Neural progenitor cell (in vitro differentiated cells): ENCODE data around the gene BBX. TPM values are rescaled to one million over a fixed set of nuclear protein-coding genes. Genes with fewer than 3 reads are reported as not detected.

Experiments used
- DNase-seq: peaks from one replicate; pipeline ENCODE4 v3.0.0-alpha.2; 2016; ENCODE audit warnings: low spot score
- H2AFZ ChIP-seq: fragments of 200-600 bp; sonication (generic); replicated peaks from 2 replicates; pipeline ENCODE4 v1.6.1; 2016; ENCODE audit warnings: antibody characterized with exemption
- H3F3A ChIP-seq: fragments of 200-600 bp; sonication (generic); 2 replicates; pipeline ENCODE4 v1.6.1; 2016; ENCODE audit warnings: antibody characterized with exemption, low read depth
- H3K27ac ChIP-seq: fragments of 200-600 bp; sonication (generic); 2 replicates; pipeline ENCODE4 v1.5.1; 2016; ENCODE audit warnings: mild to moderate bottlenecking
- H3K27me3 ChIP-seq: fragments of 200-600 bp; sonication (generic); 2 replicates; pipeline ENCODE4 v1.6.1; 2016; ENCODE audit warnings: mild to moderate bottlenecking, moderate library complexity
- H3K36me3 ChIP-seq: fragments of 200-600 bp; sonication (generic); 2 replicates; pipeline ENCODE4 v1.5.1; 2016
- H3K4me1 ChIP-seq: fragments of 200-600 bp; sonication (generic); 2 replicates; pipeline ENCODE4 v1.6.1; 2016; ENCODE audit warnings: mixed run types
- H3K4me2 ChIP-seq: fragments of 200-600 bp; sonication (generic); 2 replicates; pipeline ENCODE4 v1.6.1; 2016
- H3K4me3 ChIP-seq: fragments of 200-600 bp; sonication (generic); 2 replicates; pipeline ENCODE4 v1.5.1; 2016
- H3K79me2 ChIP-seq: fragments of 200-600 bp; sonication (generic); 2 replicates; pipeline ENCODE4 v1.6.1; 2016; ENCODE audit warnings: low read depth
- H3K9ac ChIP-seq: fragments of 200-600 bp; sonication (generic); 2 replicates; pipeline ENCODE4 v1.6.1; 2016
- H3K9me3 ChIP-seq: fragments of 200-600 bp; sonication (generic); 2 replicates; pipeline ENCODE4 v1.5.1; 2016; ENCODE audit warnings: low read depth
- H4K20me1 ChIP-seq: fragments of 200-600 bp; sonication (generic); 2 replicates; pipeline ENCODE4 v1.6.1; 2016; ENCODE audit warnings: low read depth
- H3K27ac Mint-ChIP-seq: 3 replicates; pipeline ENCODE4 v1.8.0; 2021; ENCODE audit warnings: mixed read lengths
- H3K27me3 Mint-ChIP-seq: 2 replicates; pipeline ENCODE4 v1.8.0; 2022; ENCODE audit warnings: low read depth, mild to moderate bottlenecking, inconsistent platforms, moderate library complexity, mixed read lengths; ENCODE audit not compliant: insufficient read depth
- H3K36me3 Mint-ChIP-seq: 3 replicates; pipeline ENCODE4 v1.8.0; 2021; ENCODE audit warnings: mixed read lengths
- H3K4me1 Mint-ChIP-seq: 3 replicates; pipeline ENCODE4 v1.8.0; 2021; ENCODE audit warnings: mixed read lengths
- H3K4me3 Mint-ChIP-seq: 3 replicates; pipeline ENCODE4 v1.8.0; 2021; ENCODE audit warnings: mild to moderate bottlenecking, moderate library complexity, mixed read lengths
- H3K9me3 Mint-ChIP-seq: 3 replicates; pipeline ENCODE4 v1.8.0; 2020; ENCODE audit warnings: mixed read lengths
- CTCF ChIP-seq: fragments of 200-600 bp; sonication (generic); IDR thresholded peaks from 2 replicates; pipeline ENCODE4 v1.5.1; 2017; ENCODE audit warnings: antibody characterized with exemption, mild to moderate bottlenecking
- EZH2 ChIP-seq: fragments of 200-600 bp; sonication (generic); IDR thresholded peaks from 2 replicates; pipeline ENCODE4 v1.6.1; 2017; ENCODE audit warnings: antibody characterized with exemption, mild to moderate bottlenecking, moderate library complexity
- EZH2phosphoT487 ChIP-seq: fragments of 200-600 bp; sonication (generic); IDR thresholded peaks from 2 replicates; pipeline ENCODE4 v1.6.1; 2017; ENCODE audit warnings: antibody characterized with exemption
- total RNA-seq: library from RNA; depleted of rRNA; stranded (reverse); fragments of >200 nt; gene quantifications from 2 replicates; pipeline ENCODE4 v1.2.3, GENCODE V29; 2015; ENCODE audit warnings: low replicate concordance

Gene BBX
- total RNA-seq, 1 donor from 2014 or later: 110 TPM

DNA sequence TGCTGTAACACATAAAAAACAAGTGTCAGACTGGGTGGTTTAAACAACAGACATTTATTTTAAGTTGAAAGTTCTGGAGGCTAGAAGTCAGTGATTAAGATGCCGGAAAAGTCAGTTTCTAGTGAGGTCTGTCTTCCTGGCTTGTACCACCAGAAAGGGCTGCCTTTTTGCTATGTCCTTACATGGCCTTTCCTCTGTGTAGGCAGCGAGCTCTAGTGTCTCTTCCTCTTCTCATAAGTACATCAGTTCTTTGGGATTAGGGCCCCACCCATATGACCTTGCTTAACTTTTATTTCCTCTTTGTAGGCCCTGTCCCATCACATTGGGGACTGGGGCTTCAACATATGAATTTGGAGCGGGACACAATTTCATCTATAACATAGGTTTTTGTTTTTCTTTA, 128.0 kb downstream of the BBX start:
- no peaks in the 10 kb centered on the region for H3K4me1 Mint-ChIP-seq
- H3K4me3 ChIP-seq: no peak overlapping the region
- no peak overlapping the region for H2AFZ ChIP-seq
- H3F3A ChIP-seq: no peaks in the 10 kb centered on the region
- no peak overlapping the region for H3K27ac Mint-ChIP-seq
- no peaks in the 10 kb centered on the region for H3K27me3 ChIP-seq
- TF ChIP-seq EZH2phosphoT487 (no peak), CTCF (no peak), EZH2 (no peak)
- H3K36me3 ChIP-seq: peaks cover 12% of the 10 kb centered on the region
- H3K4me2 ChIP-seq: no peak overlapping the region
- H3K27ac ChIP-seq: no peak overlapping the region
- no peak overlapping the region for H3K9ac ChIP-seq
- no peaks in the 10 kb centered on the region for H3K4me1 ChIP-seq
- peaks cover 25% of the 10 kb centered on the region for H3K36me3 Mint-ChIP-seq
- H3K9me3 ChIP-seq: no peaks in the 10 kb centered on the region
- H3K9me3 Mint-ChIP-seq: peaks cover 12% of the 10 kb centered on the region
- H3K79me2 ChIP-seq: peaks cover 36% of the 10 kb centered on the region
- DNase-seq: no peak
- no peak overlapping the region for H3K4me3 Mint-ChIP-seq
- no peaks in the 10 kb centered on the region for H3K27me3 Mint-ChIP-seq
- no peaks in the 10 kb centered on the region for H4K20me1 ChIP-seq

DNA sequence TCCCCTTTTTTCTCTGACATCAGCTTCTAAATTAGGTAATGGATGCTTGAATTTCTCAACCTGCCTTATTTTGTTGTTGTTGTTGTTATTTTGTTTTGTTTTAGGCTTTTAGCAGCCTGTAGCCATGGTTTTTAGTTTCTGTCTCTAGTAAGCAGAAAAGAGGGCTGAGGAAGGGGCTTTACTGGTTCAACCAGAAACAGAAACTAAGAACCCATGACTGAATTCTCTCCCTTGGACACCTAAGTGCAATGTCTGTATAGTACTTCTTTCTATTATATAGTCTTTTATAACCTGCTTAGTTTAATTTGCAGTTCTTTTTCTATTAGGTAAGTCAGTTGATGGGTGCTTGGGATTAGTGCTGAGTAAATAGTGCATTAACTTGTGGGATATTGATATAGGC, 129.0 kb downstream of the BBX start:
- H3K4me3 Mint-ChIP-seq: no peak overlapping the region
- Histone ChIP-seq H4K20me1 (no peaks in the 10 kb centered on the region), H3K9me3 (no peaks in the 10 kb centered on the region), H3K9ac (no peak overlapping the region), H2AFZ (no peak overlapping the region), H3K4me1 (no peaks in the 10 kb centered on the region), H3K4me2 (no peak overlapping the region), H3K4me3 (no peak overlapping the region), H3K27me3 (no peaks in the 10 kb centered on the region), H3K36me3 (peaks cover 9% of the 10 kb centered on the region), H3K27ac (no peak overlapping the region), H3K79me2 (peaks cover 36% of the 10 kb centered on the region), H3F3A (no peaks in the 10 kb centered on the region)
- H3K4me1 Mint-ChIP-seq: no peaks in the 10 kb centered on the region
- no peak for DNase-seq
- H3K27ac Mint-ChIP-seq: no peak overlapping the region
- H3K27me3 Mint-ChIP-seq: no peaks in the 10 kb centered on the region
- H3K9me3 Mint-ChIP-seq: peaks cover 12% of the 10 kb centered on the region
- H3K36me3 Mint-ChIP-seq: peaks cover 25% of the 10 kb centered on the region
- TF ChIP-seq EZH2phosphoT487: no peak
- no peak for TF ChIP-seq CTCF
- no peak for TF ChIP-seq EZH2

DNA sequence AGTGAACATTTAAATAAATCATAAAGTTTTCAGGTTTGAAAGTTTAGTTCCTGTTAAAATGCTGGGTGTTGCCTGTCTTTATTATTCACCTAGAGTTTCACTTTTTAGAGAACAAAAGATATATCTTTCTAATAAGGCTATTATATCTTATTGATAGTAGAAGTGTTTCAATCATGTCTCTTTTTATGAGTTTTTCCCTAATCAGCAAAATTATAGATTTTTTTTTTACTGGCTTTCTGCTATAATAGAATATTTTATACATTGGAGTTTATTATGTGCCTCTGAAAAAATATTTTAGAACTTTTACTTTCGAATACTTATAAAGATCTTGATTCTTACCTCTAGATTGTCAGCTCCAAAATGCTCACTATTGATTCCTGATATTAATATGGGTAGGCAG, 131.5 kb downstream of the BBX start:
- peaks cover 36% of the 10 kb centered on the region for H3K79me2 ChIP-seq
- no peaks in the 10 kb centered on the region for H3K9me3 ChIP-seq
- H3K9ac ChIP-seq: no peak overlapping the region
- H3K36me3 Mint-ChIP-seq: peaks cover 8% of the 10 kb centered on the region
- peaks cover 8% of the 10 kb centered on the region for H3K9me3 Mint-ChIP-seq
- H3K27ac ChIP-seq: no peak overlapping the region
- TF ChIP-seq EZH2 (no peak), CTCF (no peak), EZH2phosphoT487 (no peak)
- H4K20me1 ChIP-seq: no peaks in the 10 kb centered on the region
- no peaks in the 10 kb centered on the region for H3K27me3 ChIP-seq
- no peaks in the 10 kb centered on the region for H3K4me1 Mint-ChIP-seq
- no peaks in the 10 kb centered on the region for H3K4me1 ChIP-seq
- DNase-seq: no peak
- H3K27me3 Mint-ChIP-seq: no peaks in the 10 kb centered on the region
- no peaks in the 10 kb centered on the region for H3F3A ChIP-seq
- no peak overlapping the region for H3K4me3 ChIP-seq
- H3K36me3 ChIP-seq: peaks cover 4% of the 10 kb centered on the region
- no peak overlapping the region for H3K27ac Mint-ChIP-seq
- H2AFZ ChIP-seq: no peak overlapping the region
- H3K4me3 Mint-ChIP-seq: no peak overlapping the region
- no peak overlapping the region for H3K4me2 ChIP-seq

DNA sequence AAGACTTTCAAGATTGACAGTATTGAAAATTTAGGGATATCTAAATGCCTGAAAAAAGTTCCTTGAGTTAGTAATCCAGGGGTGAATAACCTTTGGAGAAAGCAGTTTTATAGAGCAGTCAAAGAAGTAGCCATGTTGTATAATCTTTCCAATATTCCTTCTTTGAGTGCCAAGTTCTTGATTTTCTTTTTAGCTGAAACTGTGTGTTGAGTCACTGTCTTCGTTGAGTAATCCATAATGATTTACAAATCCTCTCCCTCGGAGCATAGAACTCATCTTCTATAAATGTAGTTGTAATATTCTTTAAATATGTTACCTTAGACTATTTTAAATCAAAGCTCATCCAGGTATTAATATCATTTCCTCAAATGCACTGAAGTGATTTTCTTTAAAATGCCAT, 135.2 kb downstream of the BBX start:
- H3K4me1 Mint-ChIP-seq: peaks cover 6% of the 10 kb centered on the region
- no peaks in the 10 kb centered on the region for H3K9me3 ChIP-seq
- no peak overlapping the region for H3K4me2 ChIP-seq
- H3K79me2 ChIP-seq: peaks cover 14% of the 10 kb centered on the region
- no peaks in the 10 kb centered on the region for H3F3A ChIP-seq
- no peak overlapping the region for H2AFZ ChIP-seq
- H3K36me3 Mint-ChIP-seq: no peaks in the 10 kb centered on the region
- H3K9me3 Mint-ChIP-seq: no peaks in the 10 kb centered on the region
- DNase-seq: no peak
- H3K4me1 ChIP-seq: no peaks in the 10 kb centered on the region
- H3K9ac ChIP-seq: no peak overlapping the region
- H3K4me3 Mint-ChIP-seq: no peak overlapping the region
- no peak overlapping the region for H3K4me3 ChIP-seq
- H3K27me3 Mint-ChIP-seq: no peaks in the 10 kb centered on the region
- H3K27ac Mint-ChIP-seq: no peak overlapping the region
- H4K20me1 ChIP-seq: peaks cover 8% of the 10 kb centered on the region
- no peak for TF ChIP-seq EZH2
- no peak for TF ChIP-seq EZH2phosphoT487
- no peak for TF ChIP-seq CTCF
- H3K36me3 ChIP-seq: no peaks in the 10 kb centered on the region
- H3K27ac ChIP-seq: no peak overlapping the region
- H3K27me3 ChIP-seq: no peaks in the 10 kb centered on the region
